GF-D8 (cell line): ENCODE data around the gene NF2.

Experiments used
- DNase-seq: peaks from one replicate; lab custom pipeline; 2025; lab: John Stamatoyannopoulos, UW

NF2 gene

DNA sequence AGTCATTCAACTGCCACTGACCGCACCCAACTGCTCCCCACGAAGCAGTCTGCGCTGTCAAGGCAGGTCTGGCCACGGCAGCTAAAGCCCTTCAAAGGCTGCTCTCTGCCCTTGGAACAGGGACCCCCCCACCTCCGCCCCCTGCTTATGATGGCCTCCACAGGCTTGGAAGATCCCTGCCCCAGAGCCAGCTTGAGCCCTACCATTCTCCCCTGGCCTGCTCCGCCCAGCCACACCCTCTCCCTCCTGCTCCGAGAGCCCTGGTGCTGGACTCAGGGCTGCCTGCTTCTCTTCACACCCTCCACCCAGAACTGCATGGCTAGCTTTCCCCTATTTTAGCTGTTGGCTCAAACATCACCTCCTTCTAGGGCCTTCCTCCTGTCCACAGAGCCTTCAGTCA, 144.4 kb downstream of the NF2 start:
- no peak for DNase-seq
